22Rv1 (cell line): ENCODE results near the gene ZBTB21.

Experiments used
- CTCF ChIP-seq: fragments of 450-650 bp; IDR thresholded peaks from 2 replicates; pipeline ENCODE4 v1.5.1; 2017; ENCODE audit warnings: mild to moderate bottlenecking
- ZFX ChIP-seq: fragments of 450-650 bp; IDR thresholded peaks from 2 replicates; pipeline ENCODE4 v1.6.1; 2017; ENCODE audit warnings: antibody characterized with exemption, borderline replicate concordance

- no peak for TF ChIP-seq CTCF
- no peak for TF ChIP-seq ZFX
Observed at GRCh38 chr21:41970106-41970391, 40.1 kb downstream of the ZBTB21 start.
